HepG2 (cell line): Measurements from ENCODE around the gene KNCN. TPM values are rescaled to one million over a fixed set of nuclear protein-coding genes. Genes with fewer than 3 reads are reported as not detected.

Experiments
- ATAC-seq: fragments of 200-7000 bp; cut with Tn5 transposase; 3 replicates; pipeline ENCODE4 v1.9.1; 2020; ENCODE audit warnings: mild to moderate bottlenecking, moderate library complexity
- BruUV-seq: library from RNA; stranded (reverse); fragments of 400-500 nt; replicated peaks from 2 replicates; lab custom pipeline; 2021; lab: Mats Ljungman, UMichigan
- CTCF ChIA-PET: fragments of 300-600 bp; formaldehyde crosslinking; extraction: SDS; loops from one replicate; lab custom pipeline; 2021; ENCODE audit warnings: low total read pairs, inconsistent platforms, low intra/inter-chr PET ratio; lab: Yijun Ruan, JAX
- POLR2A ChIA-PET: fragments of 350-600 bp; sonication (Branson Sonifier 250); formaldehyde crosslinking; loops from one replicate; lab custom pipeline; 2020; ENCODE audit warnings: antibody characterized with exemption, inconsistent platforms; lab: Yijun Ruan, JAX
- DNase-seq: peaks from one replicate; pipeline ENCODE4 v3.0.0-alpha.2; 2015; ENCODE audit warnings: low spot score
- FAIRE-seq: peaks from 3 replicates; lab custom pipeline; 2011; peaks lifted over from hg19 to GRCh38; lab: Jason Lieb, UNC
- H2AFZ ChIP-seq: one replicate; pipeline ENCODE4 v1.6.1; 2011; ENCODE audit warnings: low read length, inconsistent platforms
- H3K27ac ChIP-seq: fragments of 300-600 bp; 3 replicates; pipeline ENCODE4 v1.8.0; 2011; ENCODE audit warnings: mixed run types, mild to moderate bottlenecking, mixed read lengths, low read length, inconsistent platforms; ENCODE audit not compliant: insufficient read depth; ENCODE audit errors: extremely low read length
- H3K27me3 ChIP-seq, 2 experiments: fragments of 200-600 bp in 1 of 2; 2 replicates in 1 of 2; 3 replicates in 1 of 2; pipeline versions ENCODE4 v1.6.0 to v1.8.0; 2011; ENCODE audit warnings: low read length in 2 of 2, mild to moderate bottlenecking in 2 of 2, moderate library complexity in 2 of 2, inconsistent platforms in 1 of 2; ENCODE audit not compliant: insufficient read depth in 2 of 2, control insufficient read depth in 1 of 2
- H3K36me3 ChIP-seq, 2 experiments: fragments of 200-600 bp in 1 of 2; replicated peaks in 1 of 2; 2 replicates in 1 of 2; 3 replicates in 1 of 2; pipeline versions ENCODE4 v1.5.1 to v1.8.0; 2011; ENCODE audit warnings: low read length in 2 of 2, inconsistent platforms in 1 of 2; ENCODE audit not compliant: insufficient read depth in 2 of 2, control insufficient read depth in 1 of 2
- H3K4me1 ChIP-seq: 2 replicates; pipeline ENCODE4 v1.5.1; 2012; ENCODE audit warnings: low read length, inconsistent platforms; ENCODE audit not compliant: insufficient read depth
- H3K4me2 ChIP-seq: 2 replicates; pipeline ENCODE4 v1.6.0; 2011; ENCODE audit warnings: low read depth, low read length, inconsistent platforms
- H3K4me3 ChIP-seq, 3 experiments: fragments of 200-600 bp in 1 of 3; sonication (generic), shearing (Covaris generic) in 1 of 3; replicated peaks in 1 of 3; 2 replicates each; pipeline ENCODE4 v1.5.1; 2011 to 2016; ENCODE audit warnings: low read length in 3 of 3, inconsistent platforms in 2 of 3, low read depth in 2 of 3, mild to moderate bottlenecking in 2 of 3, control low read depth in 1 of 3, mixed read lengths in 1 of 3; ENCODE audit not compliant: insufficient read depth in 1 of 3
- H3K79me2 ChIP-seq: one replicate; pipeline ENCODE4 v1.6.1; 2011; ENCODE audit warnings: low read length, inconsistent platforms; ENCODE audit not compliant: insufficient read depth
- H3K9ac ChIP-seq: 2 replicates; pipeline ENCODE4 v1.6.0; 2011; ENCODE audit warnings: mild to moderate bottlenecking, low read depth, low read length, inconsistent platforms; ENCODE audit not compliant: insufficient read depth
- H3K9me3 ChIP-seq: 2 replicates; pipeline ENCODE4 v1.5.1; 2012; ENCODE audit warnings: mild to moderate bottlenecking, low read length
- H4K20me1 ChIP-seq: 2 replicates; pipeline ENCODE4 v1.6.0; 2011; ENCODE audit warnings: inconsistent platforms, mild to moderate bottlenecking, low read length, moderate library complexity; ENCODE audit not compliant: insufficient read depth
- ARNT ChIP-seq: fragments of 450-650 bp; IDR thresholded peaks from 2 replicates; pipeline ENCODE4 v1.6.1; 2017
- MEIS2 ChIP-seq: sonication (generic); formaldehyde crosslinking; IDR thresholded peaks from 2 replicates; pipeline ENCODE4 v1.9.0; 2021; ENCODE audit warnings: mild to moderate bottlenecking, missing genetic modification reagents
- NKX3-1 ChIP-seq: sonication (generic); formaldehyde crosslinking; IDR thresholded peaks from 2 replicates; pipeline ENCODE4 v1.5.0; 2020; ENCODE audit warnings: missing genetic modification reagents
- NONO ChIP-seq, 2 experiments: fragments of 450-650 bp in 1 of 2; sonication (generic) in 1 of 2; formaldehyde crosslinking in 1 of 2; IDR thresholded peaks in 1 of 2; conservative IDR thresholded peaks in 1 of 2; 2 replicates each; pipeline versions ENCODE4 v1.6.1 to v1.8.0; 2017 to 2022; ENCODE audit warnings: mild to moderate bottlenecking in 1 of 2, missing genetic modification reagents in 1 of 2, moderate library complexity in 1 of 2
- ZNF557 ChIP-seq: sonication (generic); formaldehyde crosslinking; IDR thresholded peaks from 2 replicates; pipeline ENCODE4 v1.4.0; 2020; ENCODE audit warnings: missing genetic modification reagents
- ZNF839 ChIP-seq: sonication (generic); formaldehyde crosslinking; IDR thresholded peaks from 2 replicates; pipeline ENCODE4 v1.4.0; 2020; ENCODE audit warnings: missing genetic modification reagents, mild to moderate bottlenecking, borderline replicate concordance
- whole genome bisulfite sequencing: methylation state at CpG from one replicate; pipeline ENCODE4 v1.1.6; 2017; ENCODE audit warnings: low lambda C conversion rate; 5-methylcytosine and 5-hydroxymethylcytosine counted together
- in situ Hi-C: cut with HindIII; loops from 2 replicates; pipeline ENCODE4 v1.10.0; 2017; ENCODE audit warnings: low pct_unique_long_range_greater_than_20kb; ENCODE audit not compliant: extremely low pct_ligation_motif_present
- intact Hi-C: fragments of 100-400 bp; cut with micrococcal nuclease; formaldehyde crosslinking; loops from one replicate; pipeline ENCODE4 v1.10.0; 2022; ENCODE audit not compliant: unreplicated experiment
- polyA plus RNA-seq, 8 experiments: library from polyadenylated mRNA; depleted of rRNA in 3 of 8; stranded (reverse) in 7 of 8; unstranded in 1 of 8; fragments of >200 nt; fragmentation: Illumina TruSeq in 4 of 8; extraction: Trizol in 4 of 8; gene quantifications; 2 replicates each; pipeline versions ENCODE4 v1.2.1 to v1.2.3, GENCODE V29; 2011 to 2016; ENCODE audit warnings: low read depth in 4 of 8, missing spikeins in 1 of 8, mixed read lengths in 1 of 8; ENCODE audit not compliant: insufficient read depth in 1 of 8
- total RNA-seq, 5 experiments: library from RNA; depleted of rRNA; stranded (reverse); fragments of >200 nt; fragmentation: Illumina TruSeq; extraction: Trizol; gene quantifications; 2 replicates each; pipeline ENCODE4 v1.2.3, GENCODE V29; 2016; ENCODE audit warnings: low read depth in 1 of 5
- TF ChIP-seq, protein P1 (sequence below): IDR thresholded peaks from 2 replicates; pipeline ENCODE4 v1.6.1; 2016; ENCODE audit warnings: control low read depth
- TF ChIP-seq, protein P2 (sequence below): sonication (generic); formaldehyde crosslinking; IDR thresholded peaks from 2 replicates; pipeline ENCODE4 v1.4.0; 2020; ENCODE audit warnings: missing genetic modification reagents, borderline replicate concordance
- TF ChIP-seq, protein P3 (sequence below): sonication (generic); formaldehyde crosslinking; IDR thresholded peaks from 2 replicates; pipeline ENCODE4 v1.4.0; 2020; ENCODE audit warnings: missing genetic modification reagents
- TF ChIP-seq, protein P4 (sequence below): sonication (generic); formaldehyde crosslinking; IDR thresholded peaks from 2 replicates; pipeline ENCODE4 v1.9.0; 2022; ENCODE audit warnings: missing genetic modification reagents, mild to moderate bottlenecking, borderline replicate concordance

KNCN gene
- total and polyA plus RNA-seq, 2 of the 13 experiments (the other 11 are each of a cell fraction or from before 2014, with no cell fraction given) = not detected

DNA sequence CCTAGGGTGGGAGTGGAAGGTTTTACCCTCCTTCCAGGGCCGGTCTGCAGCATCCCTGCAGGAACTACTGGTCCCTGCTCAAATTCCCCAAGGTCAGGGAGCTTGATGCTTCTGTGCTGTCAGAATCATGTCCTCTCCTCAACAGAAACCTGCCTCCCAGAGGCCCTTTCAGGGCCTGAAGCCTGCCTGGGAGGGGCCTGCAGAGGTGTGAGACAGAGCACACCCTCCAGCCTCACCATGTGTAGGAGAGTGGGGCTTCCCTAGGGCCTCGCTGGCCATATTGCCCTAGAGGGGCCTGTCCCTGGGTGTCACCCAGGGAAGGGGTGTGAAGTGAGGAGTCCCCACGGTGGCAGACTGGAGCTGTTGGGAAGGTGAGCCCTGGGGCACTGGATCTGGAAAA is 21.1 kb downstream of the KNCN start:
- 0% methylated on average over 2 of the region's 3 CpGs for WGBS
- Histone ChIP-seq H4K20me1 (peaks cover 4% of the 10 kb centered on the region), H3K9me3 (no peaks in the 10 kb centered on the region), H3K4me1 (peaks cover 23% of the 10 kb centered on the region), H3K4me2 (no peak overlapping the region), H3K27ac (no peak overlapping the region), H3K36me3 (no peaks in the 10 kb centered on the region), H2AFZ (no peak overlapping the region), H3K9ac (no peak overlapping the region), H3K27me3 (peaks cover 8 to 57% of the 10 kb centered on the region in 2 experiments), H3K4me3 (no peak overlapping the region), H3K79me2 (no peaks in the 10 kb centered on the region)
- POLR2A ChIA-PET = no interaction called here
- no TSS peak for BruUV-seq
- ATAC-seq (no peak), FAIRE-seq (no peak), DNase-seq (no peak)
- in situ Hi-C loops (no loop called here), intact Hi-C loops (no loop called here)
- CTCF ChIA-PET = no interaction called here
- TF ChIP-seq, protein P1, sequence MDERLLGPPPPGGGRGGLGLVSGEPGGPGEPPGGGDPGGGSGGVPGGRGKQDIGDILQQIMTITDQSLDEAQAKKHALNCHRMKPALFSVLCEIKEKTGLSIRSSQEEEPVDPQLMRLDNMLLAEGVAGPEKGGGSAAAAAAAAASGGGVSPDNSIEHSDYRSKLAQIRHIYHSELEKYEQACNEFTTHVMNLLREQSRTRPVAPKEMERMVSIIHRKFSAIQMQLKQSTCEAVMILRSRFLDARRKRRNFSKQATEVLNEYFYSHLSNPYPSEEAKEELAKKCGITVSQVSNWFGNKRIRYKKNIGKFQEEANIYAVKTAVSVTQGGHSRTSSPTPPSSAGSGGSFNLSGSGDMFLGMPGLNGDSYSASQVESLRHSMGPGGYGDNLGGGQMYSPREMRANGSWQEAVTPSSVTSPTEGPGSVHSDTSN (CRISPR knock-in tag) = no peak
- TF ChIP-seq, protein P2, sequence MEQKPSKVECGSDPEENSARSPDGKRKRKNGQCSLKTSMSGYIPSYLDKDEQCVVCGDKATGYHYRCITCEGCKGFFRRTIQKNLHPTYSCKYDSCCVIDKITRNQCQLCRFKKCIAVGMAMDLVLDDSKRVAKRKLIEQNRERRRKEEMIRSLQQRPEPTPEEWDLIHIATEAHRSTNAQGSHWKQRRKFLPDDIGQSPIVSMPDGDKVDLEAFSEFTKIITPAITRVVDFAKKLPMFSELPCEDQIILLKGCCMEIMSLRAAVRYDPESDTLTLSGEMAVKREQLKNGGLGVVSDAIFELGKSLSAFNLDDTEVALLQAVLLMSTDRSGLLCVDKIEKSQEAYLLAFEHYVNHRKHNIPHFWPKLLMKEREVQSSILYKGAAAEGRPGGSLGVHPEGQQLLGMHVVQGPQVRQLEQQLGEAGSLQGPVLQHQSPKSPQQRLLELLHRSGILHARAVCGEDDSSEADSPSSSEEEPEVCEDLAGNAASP = no peak
- no peak for TF ChIP-seq ZNF557 (CRISPR knock-in tag)
- TF ChIP-seq, protein P3, sequence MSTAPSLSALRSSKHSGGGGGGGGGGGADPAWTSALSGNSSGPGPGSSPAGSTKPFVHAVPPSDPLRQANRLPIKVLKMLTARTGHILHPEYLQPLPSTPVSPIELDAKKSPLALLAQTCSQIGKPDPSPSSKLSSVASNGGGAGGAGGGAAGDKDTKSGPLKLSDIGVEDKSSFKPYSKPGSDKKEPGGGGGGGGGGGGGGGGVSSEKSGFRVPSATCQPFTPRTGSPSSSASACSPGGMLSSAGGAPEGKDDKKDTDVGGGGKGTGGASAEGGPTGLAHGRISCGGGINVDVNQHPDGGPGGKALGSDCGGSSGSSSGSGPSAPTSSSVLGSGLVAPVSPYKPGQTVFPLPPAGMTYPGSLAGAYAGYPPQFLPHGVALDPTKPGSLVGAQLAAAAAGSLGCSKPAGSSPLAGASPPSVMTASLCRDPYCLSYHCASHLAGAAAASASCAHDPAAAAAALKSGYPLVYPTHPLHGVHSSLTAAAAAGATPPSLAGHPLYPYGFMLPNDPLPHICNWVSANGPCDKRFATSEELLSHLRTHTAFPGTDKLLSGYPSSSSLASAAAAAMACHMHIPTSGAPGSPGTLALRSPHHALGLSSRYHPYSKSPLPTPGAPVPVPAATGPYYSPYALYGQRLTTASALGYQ = no peak
- TF ChIP-seq NONO (IDR thresholded peaks at IDR 0.05) = no peak
- TF ChIP-seq NONO (CRISPR knock-in tag; conservative IDR thresholded peaks at IDR 0.05) = no peak
- no peak for TF ChIP-seq ZNF839
- TF ChIP-seq, protein P4, sequence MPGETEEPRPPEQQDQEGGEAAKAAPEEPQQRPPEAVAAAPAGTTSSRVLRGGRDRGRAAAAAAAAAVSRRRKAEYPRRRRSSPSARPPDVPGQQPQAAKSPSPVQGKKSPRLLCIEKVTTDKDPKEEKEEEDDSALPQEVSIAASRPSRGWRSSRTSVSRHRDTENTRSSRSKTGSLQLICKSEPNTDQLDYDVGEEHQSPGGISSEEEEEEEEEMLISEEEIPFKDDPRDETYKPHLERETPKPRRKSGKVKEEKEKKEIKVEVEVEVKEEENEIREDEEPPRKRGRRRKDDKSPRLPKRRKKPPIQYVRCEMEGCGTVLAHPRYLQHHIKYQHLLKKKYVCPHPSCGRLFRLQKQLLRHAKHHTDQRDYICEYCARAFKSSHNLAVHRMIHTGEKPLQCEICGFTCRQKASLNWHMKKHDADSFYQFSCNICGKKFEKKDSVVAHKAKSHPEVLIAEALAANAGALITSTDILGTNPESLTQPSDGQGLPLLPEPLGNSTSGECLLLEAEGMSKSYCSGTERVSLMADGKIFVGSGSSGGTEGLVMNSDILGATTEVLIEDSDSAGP (CRISPR knock-in tag) = no peak
- TF ChIP-seq NKX3-1 (CRISPR knock-in tag) = no peak
- TF ChIP-seq MEIS2 (CRISPR knock-in tag) = no peak
- no peak for TF ChIP-seq ARNT
